Jurkat, Clone E6-1 (cell line): ENCODE measurements around the gene TTC27.
"Not testable (repeated sequence)": the region's sequence is repeated elsewhere in the genome, so short reads cannot be mapped to it uniquely, and the experiment has no call there.

ENCODE experiments used
- DNase-seq: peaks from one replicate; pipeline ENCODE4 v3.0.0-alpha.2; 2011; ENCODE audit warnings: low read depth, low spot score
- H3K4me3 ChIP-seq: 2 replicates; pipeline ENCODE4 v1.5.1; 2011; ENCODE audit warnings: mild to moderate bottlenecking, low read length, control low read depth, moderate library complexity

TTC27 gene

GRCh38 chr2:32743480-32744236 is 115.8 kb downstream of the TTC27 start:
- H3K4me3 ChIP-seq: no peak overlapping the region
- no peak for DNase-seq

- H3K4me3 ChIP-seq: no peak overlapping the region
- no peak for DNase-seq
These were observed 117.3 kb downstream of the TTC27 start for GRCh38 chr2:32745191-32745590.

- no peak overlapping the region for H3K4me3 ChIP-seq
- no peak for DNase-seq
These were observed 117.8 kb downstream of the TTC27 start for GRCh38 chr2:32745675-32746074.

GRCh38 chr2:32746669-32747068 is 118.8 kb downstream of the TTC27 start:
- no peak for DNase-seq

GRCh38 chr2:32748158-32748557 is 120.3 kb downstream of the TTC27 start:
- DNase-seq: no peak
- H3K4me3 ChIP-seq: no peak overlapping the region

More at GRCh38 chr2:32746669-32747068, 118.8 kb downstream of the TTC27 start:
- no peak overlapping the region for H3K4me3 ChIP-seq

GRCh38 chr2:32750880-32751279 is 123.0 kb downstream of the TTC27 start:
- no peak overlapping the region for H3K4me3 ChIP-seq
- no peak for DNase-seq

GRCh38 chr2:32752205-32752604 is 124.4 kb downstream of the TTC27 start:
- no peak for DNase-seq
- no peak overlapping the region for H3K4me3 ChIP-seq

GRCh38 chr2:32752952-32753351 is 125.1 kb downstream of the TTC27 start:
- no peak for DNase-seq
- H3K4me3 ChIP-seq: no peak overlapping the region

- H3K4me3 ChIP-seq, DNase-seq: not testable (repeated sequence)
These were observed 126.8 kb downstream of the TTC27 start for GRCh38 chr2:32754676-32755075.

GRCh38 chr2:32755666-32756065 is 127.8 kb downstream of the TTC27 start:
- no peak for DNase-seq
- no peak overlapping the region for H3K4me3 ChIP-seq

GRCh38 chr2:32756074-32756727 is 128.4 kb downstream of the TTC27 start:
- DNase-seq: no peak
- no peak overlapping the region for H3K4me3 ChIP-seq

- DNase-seq: no peak
- H3K4me3 ChIP-seq: no peak overlapping the region
These were observed 130.4 kb downstream of the TTC27 start for GRCh38 chr2:32758232-32758631.

GRCh38 chr2:32760628-32761027 is 132.8 kb downstream of the TTC27 start:
- DNase-seq: no peak
- no peak overlapping the region for H3K4me3 ChIP-seq

GRCh38 chr2:32768387-32769174 is 140.7 kb downstream of the TTC27 start:
- H3K4me3 ChIP-seq: no peak overlapping the region
- no peak for DNase-seq

- DNase-seq: no peak
- H3K4me3 ChIP-seq: no peak overlapping the region
These were observed 142.5 kb downstream of the TTC27 start for GRCh38 chr2:32770360-32770759.

GRCh38 chr2:32772638-32773447 is 145.0 kb downstream of the TTC27 start:
- no peak overlapping the region for H3K4me3 ChIP-seq
- no peak for DNase-seq

- no peak overlapping the region for H3K4me3 ChIP-seq
- DNase-seq: no peak
These were observed 145.6 kb downstream of the TTC27 start for GRCh38 chr2:32773448-32773808.

- DNase-seq: no peak
- no peak overlapping the region for H3K4me3 ChIP-seq
These were observed 148.1 kb downstream of the TTC27 start for GRCh38 chr2:32775954-32776353.

GRCh38 chr2:32777714-32778113 is 149.9 kb downstream of the TTC27 start:
- no peak overlapping the region for H3K4me3 ChIP-seq
- no peak for DNase-seq
